ENCODE data around the gene NFKBIA.

- TF ChIP-seq POLR2A (IDR thresholded peaks at IDR 0.05; ENCODE audit: extremely low read depth, insufficient read length) (no peak), CTCF (IDR thresholded peaks at IDR 0.05; ENCODE audit: low read depth, low read length) (no peak), MYC (IDR thresholded peaks at IDR 0.05; ENCODE audit: low read depth, low read length) (no peak)
These were observed 2.9 kb downstream of the NFKBIA start for GRCh38 chr14:35401422-35402265.

Data from NB4 (cell line).